ENCODE measurements around the gene PTPN6. TPM values are rescaled to one million over a fixed set of nuclear protein-coding genes. Genes with fewer than 3 reads are reported as not detected.

PTPN6 gene
- total and polyA plus RNA-seq, 2 of the 13 experiments (the other 11 are each of a cell fraction or from before 2014, with no cell fraction given) = 10.5 to 10.6 TPM

DNA sequence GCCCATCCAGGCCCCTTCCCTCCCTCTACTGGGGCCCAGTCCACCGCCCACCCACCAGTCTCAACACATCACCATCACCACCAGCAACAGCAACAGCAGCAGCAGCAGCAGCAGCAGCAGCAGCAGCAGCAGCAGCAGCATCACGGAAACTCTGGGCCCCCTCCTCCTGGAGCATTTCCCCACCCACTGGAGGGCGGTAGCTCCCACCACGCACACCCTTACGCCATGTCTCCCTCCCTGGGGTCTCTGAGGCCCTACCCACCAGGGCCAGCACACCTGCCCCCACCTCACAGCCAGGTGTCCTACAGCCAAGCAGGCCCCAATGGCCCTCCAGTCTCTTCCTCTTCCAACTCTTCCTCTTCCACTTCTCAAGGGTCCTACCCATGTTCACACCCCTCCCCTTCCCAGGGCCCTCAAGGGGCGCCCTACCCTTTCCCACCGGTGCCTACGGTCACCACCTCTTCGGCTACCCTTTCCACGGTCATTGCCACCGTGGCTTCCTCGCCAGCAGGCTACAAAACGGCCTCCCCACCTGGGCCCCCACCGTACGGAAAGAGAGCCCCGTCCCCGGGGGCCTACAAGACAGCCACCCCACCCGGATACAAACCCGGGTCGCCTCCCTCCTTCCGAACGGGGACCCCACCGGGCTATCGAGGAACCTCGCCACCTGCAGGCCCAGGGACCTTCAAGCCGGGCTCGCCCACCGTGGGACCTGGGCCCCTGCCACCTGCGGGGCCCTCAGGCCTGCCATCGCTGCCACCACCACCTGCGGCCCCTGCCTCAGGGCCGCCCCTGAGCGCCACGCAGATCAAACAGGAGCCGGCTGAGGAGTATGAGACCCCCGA is 14.3 kb upstream of the PTPN6 start (continued):
- TF ChIP-seq CHD4 (IDR thresholded peaks at IDR 0.05; ENCODE audit: borderline replicate concordance, low read length) (no peak), ZNF563 (CRISPR knock-in tag; IDR thresholded peaks at IDR 0.05) (no peak), SCMH1 (CRISPR knock-in tag; IDR thresholded peaks at IDR 0.05; ENCODE audit: borderline replicate concordance) (no peak), AGO2 (optimal IDR thresholded peaks at IDR 0.05; ENCODE audit: low read depth, low read length) (peak; percentile 13), ZNF530 (CRISPR knock-in tag; IDR thresholded peaks at IDR 0.05; ENCODE audit: low read depth) (no peak), ARNT2 (CRISPR knock-in tag; IDR thresholded peaks at IDR 0.05; ENCODE audit: low read depth) (no peak), AKAP8 (CRISPR knock-in tag; IDR thresholded peaks at IDR 0.05) (no peak), REL (CRISPR knock-in tag; conservative IDR thresholded peaks at IDR 0.05) (0 out of 2 replicates have a peak, but pooled peaks have one; percentile 22), JUND (CRISPR knock-in tag; IDR thresholded peaks at IDR 0.05) (no peak), ZNF496 (CRISPR knock-in tag; IDR thresholded peaks at IDR 0.05; ENCODE audit: insufficient replicate concordance) (no peak), KDM3A (CRISPR knock-in tag; IDR thresholded peaks at IDR 0.05; ENCODE audit: low read depth) (no peak), CAMTA2 (CRISPR knock-in tag; IDR thresholded peaks at IDR 0.05; ENCODE audit: borderline replicate concordance) (no peak; the same call in 1 of the 2 replicates), HOXA7 (CRISPR knock-in tag; IDR thresholded peaks at IDR 0.05) (0 out of 2 replicates have a peak, but pooled peaks have one; percentile 3), ZNF121 (CRISPR knock-in tag; IDR thresholded peaks at IDR 0.05) (no peak), POLR2AphosphoS5 (IDR thresholded peaks at IDR 0.05; ENCODE audit: low read depth, low read length) (peak; percentile 39; the same call in 1 of the 2 replicates), ZNF30 (CRISPR knock-in tag; IDR thresholded peaks at IDR 0.05) (no peak)
